Frontal cortex (tissue), 4 donors: ENCODE measurements around the gene VAT1L. TPM values are rescaled to one million over a fixed set of nuclear protein-coding genes. Genes with fewer than 3 reads are reported as not detected.

Experiments
- DNase-seq, 2 donors: peaks; one replicate each; pipeline ENCODE4 v3.0.0; 2012; ENCODE audit warnings: low spot score in 2 of 2
- FAIRE-seq: peaks from 2 replicates; lab custom pipeline; 2012; peaks lifted over from hg19 to GRCh38; lab: Jason Lieb, UNC
- total RNA-seq: library from RNA; depleted of rRNA; stranded (reverse); fragments of >200 nt; gene quantifications from one replicate; pipeline ENCODE4 v1.2.3, GENCODE V29; 2014
- donor health status: control.
- donor health status: control.
- donor health status: control.

VAT1L gene, protein sequence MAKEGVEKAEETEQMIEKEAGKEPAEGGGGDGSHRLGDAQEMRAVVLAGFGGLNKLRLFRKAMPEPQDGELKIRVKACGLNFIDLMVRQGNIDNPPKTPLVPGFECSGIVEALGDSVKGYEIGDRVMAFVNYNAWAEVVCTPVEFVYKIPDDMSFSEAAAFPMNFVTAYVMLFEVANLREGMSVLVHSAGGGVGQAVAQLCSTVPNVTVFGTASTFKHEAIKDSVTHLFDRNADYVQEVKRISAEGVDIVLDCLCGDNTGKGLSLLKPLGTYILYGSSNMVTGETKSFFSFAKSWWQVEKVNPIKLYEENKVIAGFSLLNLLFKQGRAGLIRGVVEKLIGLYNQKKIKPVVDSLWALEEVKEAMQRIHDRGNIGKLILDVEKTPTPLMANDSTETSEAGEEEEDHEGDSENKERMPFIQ
- 22.0 TPM for total RNA-seq

DNA sequence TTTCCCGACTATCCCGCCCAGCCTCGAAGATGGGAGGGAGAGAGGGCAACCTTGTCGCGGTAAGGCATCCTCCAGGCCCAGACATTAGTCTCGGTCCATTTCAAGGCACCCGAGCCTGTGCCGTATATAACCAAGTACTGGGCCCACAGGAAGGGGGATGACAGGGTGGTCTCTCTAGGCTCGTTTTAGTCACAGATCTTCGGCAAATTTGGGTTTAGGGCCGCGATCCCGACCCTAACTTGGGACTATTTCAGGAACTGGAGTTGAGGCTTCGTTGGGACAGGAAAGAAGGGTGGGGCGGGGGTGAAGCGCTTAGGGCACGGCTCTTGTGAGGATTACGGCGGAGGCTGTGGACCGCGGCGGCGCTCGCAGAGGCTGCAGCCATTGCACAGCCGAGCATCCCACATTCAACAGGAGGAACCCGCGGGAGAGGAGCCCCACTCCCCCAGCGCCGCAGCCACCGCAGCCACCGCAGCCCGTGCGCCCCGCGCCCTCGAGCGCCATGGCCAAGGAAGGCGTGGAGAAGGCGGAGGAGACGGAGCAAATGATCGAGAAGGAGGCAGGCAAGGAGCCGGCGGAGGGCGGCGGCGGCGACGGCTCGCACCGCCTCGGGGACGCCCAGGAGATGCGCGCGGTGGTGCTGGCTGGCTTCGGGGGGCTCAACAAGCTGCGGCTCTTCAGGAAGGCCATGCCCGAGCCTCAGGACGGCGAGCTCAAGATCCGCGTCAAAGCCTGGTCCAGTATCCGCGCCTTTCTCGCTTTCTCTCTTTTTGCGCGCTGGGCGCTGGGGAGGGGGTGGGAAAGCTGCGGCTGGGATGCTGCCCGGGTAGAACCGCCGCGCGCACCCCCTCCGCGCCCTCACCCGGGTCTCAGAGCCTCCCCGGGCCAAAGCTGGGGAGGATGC, at the start of gene VAT1L:
VAT1L (plus strand) TSS at position 384 of the 904 bp plus-strand sequence; CDS start at position 503, 119 bp downstream.
- peak; percentile 68 to 69 for DNase-seq
- FAIRE-seq: no peak

DNA sequence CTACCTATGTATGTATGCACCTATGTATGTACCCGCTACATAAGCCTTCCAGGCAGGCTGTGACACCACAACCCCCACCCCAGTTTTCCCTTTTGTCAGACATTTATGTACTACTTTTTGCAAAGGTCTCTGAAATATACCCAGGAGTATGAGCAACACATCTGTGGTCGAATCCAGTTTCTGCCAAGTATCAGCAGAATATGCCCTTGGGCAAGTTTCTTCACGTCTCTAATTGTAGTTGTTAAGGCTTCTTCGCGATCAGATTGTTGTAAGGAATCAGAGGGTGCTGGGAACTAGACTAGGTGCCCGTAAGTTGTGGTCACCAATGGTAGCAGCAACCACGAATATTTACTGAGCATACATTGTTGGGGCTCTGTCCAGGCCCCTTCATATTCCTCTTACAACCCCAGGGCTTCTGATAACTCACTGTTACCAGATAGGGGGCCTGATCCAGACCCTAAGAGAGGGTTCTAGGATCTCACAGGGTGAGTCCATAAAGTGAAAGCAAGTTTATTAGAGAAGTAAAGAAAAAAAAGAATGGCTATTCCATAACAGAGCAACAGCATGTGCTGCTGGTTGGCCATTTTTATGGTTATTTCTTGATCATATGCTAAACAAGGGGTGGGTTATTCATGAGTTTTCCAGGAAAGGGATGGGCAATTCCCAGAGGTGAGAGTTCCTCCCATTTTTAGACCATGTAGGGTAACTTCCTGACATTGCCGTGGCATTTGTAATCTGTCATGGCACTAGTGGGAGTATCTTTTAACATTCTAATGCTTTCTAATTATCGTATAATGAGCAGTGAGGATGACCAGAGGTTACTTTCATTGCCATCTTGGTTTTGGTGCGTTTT, 49.4 kb upstream of the VAT1L start:
- FAIRE-seq (no peak), DNase-seq (no peak)

DNA sequence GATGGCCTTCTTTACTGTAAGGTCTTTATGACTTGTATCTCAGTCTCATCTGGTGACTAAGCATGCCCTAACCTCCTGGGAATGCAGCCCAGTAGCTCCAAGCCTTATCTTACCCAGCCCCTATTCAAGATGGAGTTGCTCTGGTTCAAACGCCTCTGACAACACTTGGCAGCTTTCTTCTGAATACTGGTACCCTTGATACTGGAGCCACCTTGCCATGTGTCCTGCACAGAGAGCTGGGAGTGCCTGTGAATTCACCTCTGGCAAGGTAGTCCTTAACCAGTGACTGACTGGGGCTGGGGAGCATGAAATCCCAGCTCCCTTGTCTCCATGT, 48.8 kb upstream of the VAT1L start:
- no peak for FAIRE-seq
- DNase-seq: no peak

DNA sequence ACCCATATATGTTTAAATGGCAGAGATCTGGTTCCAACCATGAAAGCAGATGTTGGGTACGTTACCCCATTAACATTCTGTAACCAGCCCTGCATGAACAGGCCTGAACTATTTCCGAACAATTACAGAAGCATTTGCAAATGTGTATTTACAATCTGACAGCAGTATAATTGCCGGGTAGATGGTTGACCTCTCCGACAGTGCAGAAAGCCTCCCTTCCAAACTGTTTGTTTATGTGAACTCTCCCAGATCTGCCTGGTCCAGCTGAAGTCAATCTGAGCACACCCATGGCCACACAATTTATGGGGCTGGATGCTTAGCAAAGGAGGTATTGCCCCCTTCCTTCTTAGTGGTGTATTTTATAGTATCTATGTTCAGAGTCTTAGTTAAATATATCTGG, 44.2 kb upstream of the VAT1L start:
- no peak for FAIRE-seq
- no peak for DNase-seq

DNA sequence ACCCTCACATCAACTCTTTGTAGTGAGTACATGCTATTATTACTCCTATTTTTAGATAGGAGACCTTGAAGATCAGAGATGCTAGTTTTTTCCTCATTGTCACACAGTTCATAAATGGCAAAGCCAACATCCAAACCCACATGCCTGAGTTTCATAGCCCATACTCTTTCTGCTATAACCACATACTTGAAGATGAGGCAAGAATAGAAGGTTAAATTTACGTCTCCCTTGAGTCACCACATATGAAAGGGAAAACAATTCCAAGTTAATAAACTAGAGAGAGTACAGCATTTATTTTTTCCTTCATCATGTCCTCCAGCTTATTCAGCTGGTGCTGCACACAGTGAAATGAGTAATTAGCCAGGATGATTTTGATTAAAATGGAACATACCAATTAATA, 42.4 kb upstream of the VAT1L start:
- DNase-seq (no peak), FAIRE-seq (no peak)

DNA sequence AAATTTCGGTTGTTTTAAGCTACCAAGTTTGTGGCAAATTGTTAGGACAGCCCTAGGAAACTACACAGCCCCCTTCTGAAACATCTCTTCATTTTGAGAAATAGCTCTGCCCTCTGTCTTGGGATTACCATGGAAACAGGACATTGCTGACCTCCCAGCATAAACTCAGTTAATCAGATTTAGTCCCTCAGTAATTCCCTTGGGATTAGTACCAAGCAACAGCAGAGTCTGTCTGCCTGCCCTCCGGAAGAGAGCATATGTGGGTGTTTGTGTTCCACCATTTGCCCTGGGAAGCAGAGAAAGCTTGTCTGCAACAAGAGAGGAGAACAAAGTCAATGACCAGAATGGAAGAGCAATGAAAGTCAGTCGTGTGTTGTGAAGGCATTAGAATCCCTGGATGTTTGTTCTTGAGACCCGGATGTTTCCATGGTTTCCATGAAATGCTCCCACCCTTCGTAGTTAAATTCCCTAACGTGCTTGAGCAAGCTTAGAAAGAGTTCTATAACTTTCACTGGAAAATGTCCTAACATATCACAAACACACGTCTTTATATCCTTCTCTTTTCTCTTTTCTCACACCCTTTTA, 39.9 kb upstream of the VAT1L start:
- no peak for FAIRE-seq
- no peak for DNase-seq

DNA sequence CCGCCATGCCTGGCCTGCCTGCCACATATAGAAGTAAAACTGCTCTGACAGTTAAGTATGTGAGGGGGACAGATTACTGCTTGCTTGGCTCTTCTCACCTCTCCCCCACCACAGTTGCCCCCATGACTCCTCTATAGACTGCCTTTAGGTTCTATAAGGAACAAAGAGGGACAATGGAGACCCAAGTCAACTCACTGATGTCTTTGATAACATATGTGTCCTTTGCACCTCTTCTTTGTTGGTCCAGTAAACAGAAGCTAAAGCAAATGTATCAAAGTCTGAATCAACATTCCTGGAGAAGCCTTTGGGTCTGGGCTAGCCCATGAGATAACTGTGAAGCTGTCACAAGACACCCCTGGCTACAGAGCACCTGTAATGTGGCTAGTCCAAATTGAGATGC, 38.9 kb upstream of the VAT1L start:
- FAIRE-seq (no peak), DNase-seq (no peak)

DNA sequence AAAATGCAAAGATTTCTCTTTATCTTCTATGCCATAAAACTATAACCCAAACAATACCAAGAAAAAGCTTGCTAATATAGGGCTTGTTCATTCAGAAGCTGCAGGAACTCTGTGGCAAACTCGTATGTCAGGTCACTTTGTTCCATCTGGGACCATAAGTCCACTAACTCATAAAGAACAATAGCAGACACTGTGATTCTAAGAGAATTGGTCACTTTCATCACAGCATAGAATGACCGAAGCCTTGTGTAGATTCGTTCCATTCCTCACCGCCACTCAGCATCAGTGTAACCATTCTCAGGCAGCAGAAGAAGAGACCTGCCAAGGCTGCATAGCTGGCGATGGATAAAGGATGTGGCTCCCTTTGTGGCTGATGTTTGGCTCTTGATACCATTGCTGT, 30.3 kb upstream of the VAT1L start:
- FAIRE-seq: no peak

DNA sequence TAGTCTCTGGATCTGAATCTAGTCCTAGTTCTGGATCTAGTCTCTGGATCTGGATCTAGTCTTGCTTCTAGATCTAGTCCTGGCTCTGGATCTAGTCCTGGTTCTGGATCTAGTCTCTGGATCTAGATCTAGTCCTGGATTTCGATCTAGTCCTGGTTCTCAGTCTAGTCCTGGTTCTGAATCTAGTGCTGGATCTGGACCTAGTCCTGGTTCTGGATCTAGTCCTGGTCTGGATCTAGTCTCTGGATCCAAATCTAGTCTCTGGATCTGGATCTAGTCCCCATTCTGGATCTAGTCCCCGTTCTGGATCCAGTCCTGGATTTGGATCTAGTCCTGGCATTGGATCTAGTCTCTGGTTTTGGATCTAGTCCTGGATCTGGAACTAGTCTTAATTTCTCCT, 29.9 kb upstream of the VAT1L start:
- FAIRE-seq (no peak), DNase-seq (no peak)

More for the DNA sequence above, 30.3 kb upstream of the VAT1L start:
- DNase-seq: no peak

DNA sequence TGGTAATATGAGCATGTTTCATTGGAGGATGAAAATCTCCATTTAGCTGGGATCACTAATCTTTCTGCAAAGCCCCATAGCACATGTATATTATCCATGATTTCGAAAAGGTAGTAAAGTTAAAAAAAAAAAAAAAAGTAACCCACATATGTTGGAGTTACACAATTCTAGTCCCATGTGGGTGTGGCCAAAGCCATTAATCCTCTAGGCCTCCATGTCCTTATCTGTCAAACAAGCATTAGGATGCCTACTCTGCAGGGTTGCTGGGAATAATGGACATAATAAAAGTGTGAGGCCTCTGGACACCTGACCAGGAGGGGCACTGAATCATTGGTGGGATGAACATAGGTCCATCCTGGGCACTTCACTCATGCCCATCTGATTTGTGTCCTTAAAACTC, 29.2 kb upstream of the VAT1L start:
- FAIRE-seq: no peak
- no peak for DNase-seq

DNA sequence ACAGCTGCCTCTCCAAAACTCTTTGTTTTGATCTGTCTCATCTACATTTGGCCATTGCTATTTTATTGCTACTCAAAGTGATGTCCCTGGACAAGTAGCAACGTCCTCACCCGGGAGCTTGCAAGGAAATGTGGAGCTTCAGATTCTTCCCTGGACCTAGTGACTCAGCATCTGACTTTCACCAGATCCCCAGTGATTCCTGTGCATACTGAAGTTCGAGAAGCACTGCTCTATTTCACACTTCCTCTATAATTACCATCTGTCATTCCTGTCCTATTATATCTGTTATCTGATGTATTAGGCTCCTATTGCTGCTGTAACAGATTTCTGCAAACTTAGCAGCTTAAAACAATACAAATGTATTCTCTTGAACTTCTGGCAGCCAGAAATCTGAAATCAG, 28.5 kb upstream of the VAT1L start:
- no peak for FAIRE-seq

DNA sequence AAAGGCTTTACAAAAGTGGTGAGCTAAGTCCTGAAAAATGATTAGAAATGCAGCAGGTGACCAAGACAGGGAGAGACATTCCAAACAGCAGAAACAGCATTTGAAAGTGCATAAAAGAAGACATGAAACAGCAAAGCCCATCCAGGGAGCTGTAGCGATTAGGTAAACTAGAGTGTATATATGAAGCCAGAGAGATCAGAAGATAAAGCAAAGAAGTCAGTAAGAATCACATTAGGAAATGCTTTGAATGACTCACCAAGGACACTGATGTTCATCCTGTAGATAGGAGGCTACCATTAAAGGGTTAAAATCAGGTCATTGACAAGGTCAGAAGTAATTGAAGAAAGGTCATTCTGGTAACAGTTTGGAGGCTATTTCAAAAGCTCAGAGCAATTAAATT, 27.6 kb upstream of the VAT1L start:
- no peak for DNase-seq
- no peak for FAIRE-seq

More for the DNA sequence above, 28.5 kb upstream of the VAT1L start:
- no peak for DNase-seq

DNA sequence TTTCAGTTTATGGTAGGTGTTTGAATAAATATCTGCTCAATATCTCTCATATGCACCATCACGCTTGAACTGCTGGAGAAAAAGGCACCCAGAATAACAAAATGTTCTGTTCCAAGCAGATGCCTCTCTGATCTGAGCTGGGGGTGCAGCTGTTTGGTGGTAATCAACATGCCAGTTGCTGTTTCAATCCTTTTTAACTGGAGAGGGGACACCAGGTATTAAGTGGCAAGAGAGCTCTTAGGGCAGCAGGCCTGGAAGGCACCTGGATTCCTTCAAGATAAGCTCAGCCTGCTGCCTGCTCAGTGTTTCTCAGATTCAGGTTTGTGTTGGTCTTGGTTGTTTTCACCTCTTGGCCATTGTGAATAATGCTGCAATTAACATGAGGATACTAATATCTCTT, 27.2 kb upstream of the VAT1L start:
- no peak for FAIRE-seq
- no peak for DNase-seq

DNA sequence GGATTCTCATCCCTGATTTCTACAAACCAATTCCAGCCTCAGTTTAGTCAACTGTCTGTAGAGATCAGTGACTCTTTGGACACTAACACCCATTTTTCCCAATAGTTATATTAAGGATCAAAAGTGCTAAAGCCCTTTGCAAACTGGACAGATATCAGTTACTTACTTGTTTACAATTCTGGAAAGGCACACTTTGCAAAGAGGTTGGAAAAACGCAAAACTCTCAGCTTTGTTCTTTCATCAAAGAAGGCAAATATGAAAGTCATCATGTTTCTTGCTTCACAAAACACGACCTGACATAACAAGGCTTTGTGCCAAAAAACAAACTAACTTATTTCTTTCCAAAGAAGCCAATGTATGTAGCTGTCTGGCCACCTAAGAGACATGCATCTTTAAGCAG, 26.1 kb upstream of the VAT1L start:
- DNase-seq (no peak), FAIRE-seq (no peak)

DNA sequence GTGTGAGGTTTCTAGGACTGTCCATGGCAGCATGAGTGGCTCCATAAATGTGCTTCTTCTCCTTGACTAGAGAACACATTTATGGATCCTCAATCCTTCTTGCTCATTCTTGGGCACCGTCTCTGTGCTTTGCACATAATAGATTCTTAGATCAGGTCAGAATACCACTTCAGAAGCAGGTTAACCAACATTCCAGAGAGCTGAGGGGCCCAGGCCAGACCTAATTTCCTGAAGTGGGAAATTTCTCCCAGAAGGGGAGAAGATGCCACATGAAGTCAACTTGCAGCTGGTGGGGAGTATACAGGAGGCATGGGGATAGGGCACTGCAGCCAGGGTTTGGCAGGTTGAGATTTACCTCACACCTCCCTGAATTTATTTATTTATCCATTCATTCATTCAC, 24.4 kb upstream of the VAT1L start:
- FAIRE-seq (no peak), DNase-seq (no peak)

DNA sequence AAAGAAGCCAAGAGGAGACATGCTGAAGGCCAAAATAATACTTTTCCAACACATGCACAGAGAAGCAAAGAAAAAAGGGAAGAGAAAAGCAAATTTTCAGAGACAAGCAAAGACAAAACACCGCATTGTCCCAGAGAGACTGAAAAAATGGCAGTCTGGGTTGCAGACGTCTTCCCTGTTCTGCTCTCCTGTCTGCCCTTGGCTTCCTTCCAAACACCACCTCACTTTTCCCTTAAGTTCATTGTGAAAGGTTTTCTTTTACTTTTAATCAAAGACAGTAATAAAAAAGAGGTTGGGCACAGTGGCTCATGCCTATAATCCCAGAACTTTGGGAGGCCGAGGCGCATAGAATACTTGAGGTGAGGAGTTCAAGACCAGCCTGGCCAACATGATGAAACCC, 21.2 kb upstream of the VAT1L start:
- no peak for FAIRE-seq

DNA sequence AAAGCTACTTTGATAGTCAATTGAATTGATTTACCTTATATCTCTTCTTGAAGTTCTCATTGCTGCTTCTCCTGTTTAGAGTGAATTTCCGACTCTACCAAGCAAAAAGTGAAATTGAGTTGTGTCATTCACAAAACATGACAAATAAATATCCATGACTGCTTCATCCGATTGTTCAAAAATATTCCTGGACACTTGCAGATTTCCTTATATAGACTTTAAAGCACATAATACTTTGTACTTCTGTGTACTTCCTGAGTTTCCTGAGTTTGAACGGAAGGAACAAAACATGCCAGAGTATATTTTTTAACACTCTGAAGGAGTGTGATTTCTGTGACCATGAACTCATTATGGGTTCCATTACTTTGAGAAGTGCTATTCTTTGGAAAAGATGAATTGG, 20.5 kb upstream of the VAT1L start:
- DNase-seq (no peak), FAIRE-seq (no peak)

More for the DNA sequence above, 21.2 kb upstream of the VAT1L start:
- no peak for DNase-seq

DNA sequence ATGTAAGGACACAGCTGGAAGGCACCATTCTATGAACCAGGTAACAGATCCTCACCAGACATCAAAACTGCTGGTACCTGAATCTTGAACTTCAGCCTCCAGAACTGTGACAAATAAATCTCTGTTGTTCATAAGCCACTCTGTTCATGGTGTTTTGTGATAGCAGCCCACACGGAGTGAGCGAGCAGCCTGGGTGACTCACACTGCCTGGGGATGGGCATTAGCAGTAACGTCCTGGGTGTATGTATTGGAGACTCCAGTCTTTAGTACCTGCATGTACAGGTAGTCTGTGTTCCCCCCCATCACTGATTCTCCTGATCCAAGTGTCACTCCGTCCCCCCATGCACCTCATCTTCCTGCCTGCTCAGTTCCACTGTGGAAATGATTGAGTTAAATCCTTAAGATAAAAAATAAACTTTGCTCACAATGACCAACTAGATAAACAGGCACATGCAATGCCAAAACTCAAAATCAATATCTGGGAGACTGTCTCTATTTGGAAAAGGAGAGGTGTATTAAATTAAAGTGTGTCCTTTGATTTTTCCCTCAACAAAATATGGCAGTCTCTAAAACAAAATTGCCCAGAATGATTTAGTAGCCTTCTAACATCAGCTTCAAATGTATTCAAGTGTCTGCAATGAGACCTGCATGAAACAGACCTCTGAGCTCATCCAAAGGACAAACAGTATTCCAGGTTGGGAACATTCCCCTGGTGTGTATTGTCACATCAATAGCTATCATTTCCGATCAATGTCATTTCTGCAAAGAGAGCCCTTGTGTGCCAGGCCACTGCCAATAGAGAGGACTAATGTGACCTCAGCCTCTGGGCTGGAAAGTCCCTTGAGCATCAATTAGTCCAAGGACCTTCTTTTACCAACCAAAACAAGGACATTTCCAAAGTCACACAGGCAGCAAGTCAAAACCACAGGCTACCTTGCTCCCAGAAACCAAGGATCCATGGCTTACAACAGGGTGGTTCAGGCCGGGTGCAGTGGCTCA, 12.2 kb upstream of the VAT1L start:
- no peak for FAIRE-seq
- no peak for DNase-seq

DNA sequence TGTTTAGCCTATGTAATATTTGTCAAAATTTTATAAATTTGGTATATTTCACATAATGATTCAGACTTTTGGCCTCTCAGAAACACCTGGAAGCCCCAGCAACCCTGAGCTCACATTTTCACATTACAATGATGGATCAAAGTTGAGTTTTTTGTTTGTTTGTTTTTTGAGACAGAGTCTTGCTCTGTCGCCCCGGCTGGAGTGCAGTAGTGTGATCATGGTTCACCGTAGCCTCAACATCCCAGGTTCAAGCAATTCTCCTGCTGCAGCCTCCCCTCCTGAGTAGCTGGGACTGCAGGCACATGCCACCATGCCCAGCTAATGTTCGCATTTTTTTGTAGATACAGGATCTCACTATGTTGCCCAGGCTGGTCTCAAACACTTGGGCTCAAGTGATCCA, 10.6 kb upstream of the VAT1L start:
- no peak for FAIRE-seq

More for the DNA sequence above, 10.6 kb upstream of the VAT1L start:
- DNase-seq: no peak
